OCI-LY7 (cell line): ENCODE results near the gene TRAF3IP1. TPM values are rescaled to one million over a fixed set of nuclear protein-coding genes. Genes with fewer than 3 reads are reported as not detected.

Source experiments
- BruUV-seq: library from RNA; stranded (reverse); fragments of 400-500 nt; replicated peaks from 2 replicates; lab custom pipeline; 2021; lab: Mats Ljungman, UMichigan
- CTCF ChIA-PET: fragments of 300-600 bp; sonication (Branson Sonifier 250); formaldehyde crosslinking; loops from one replicate; lab custom pipeline; 2022; ENCODE audit warnings: antibody characterized with exemption; ENCODE audit not compliant: unreplicated experiment; lab: Charles Lee
- POLR2A ChIA-PET: fragments of 300-600 bp; sonication (Branson Sonifier 250); formaldehyde crosslinking; loops from one replicate; lab custom pipeline; 2022; ENCODE audit warnings: antibody characterized with exemption; lab: Charles Lee
- DNase-seq: peaks from one replicate; pipeline ENCODE4 v3.0.0-alpha.2; 2015; ENCODE audit warnings: low spot score
- H2AFZ ChIP-seq: fragments of 200-600 bp; sonication (generic), shearing (Covaris generic); 2 replicates; pipeline ENCODE4 v1.6.1; 2014; ENCODE audit warnings: mild to moderate bottlenecking, antibody characterized with exemption, low read length, moderate library complexity
- H3K27ac ChIP-seq: fragments of 200-600 bp; sonication (generic); 2 replicates; pipeline ENCODE4 v1.5.1; 2014; ENCODE audit warnings: mixed run types, low read depth, mild to moderate bottlenecking, moderate library complexity, low read length, inconsistent platforms; ENCODE audit not compliant: poor library complexity, severe bottlenecking
- H3K36me3 ChIP-seq: fragments of 200-600 bp; sonication (generic); 2 replicates; pipeline ENCODE4 v1.6.1; 2014; ENCODE audit warnings: mild to moderate bottlenecking, antibody characterized with exemption, low read length, moderate library complexity, mixed read lengths; ENCODE audit not compliant: insufficient read depth
- H3K4me1 ChIP-seq: fragments of 200-600 bp; sonication (generic); 2 replicates; pipeline ENCODE4 v1.5.1; 2014; ENCODE audit warnings: mild to moderate bottlenecking, low read length; ENCODE audit not compliant: insufficient read depth, poor library complexity, severe bottlenecking
- H3K4me2 ChIP-seq: fragments of 200-600 bp; sonication (generic); 2 replicates; pipeline ENCODE4 v1.6.1; 2014; ENCODE audit warnings: mild to moderate bottlenecking, low read length
- H3K4me3 ChIP-seq: fragments of 200-600 bp; sonication (generic); 2 replicates; pipeline ENCODE4 v1.5.1; 2014; ENCODE audit warnings: mild to moderate bottlenecking, low read depth, low read length; ENCODE audit not compliant: poor library complexity, severe bottlenecking
- H3K79me2 ChIP-seq: fragments of 200-600 bp; sonication (generic); 2 replicates; pipeline ENCODE4 v1.6.1; 2016; ENCODE audit warnings: low read depth, mild to moderate bottlenecking, low read length, moderate library complexity, mixed read lengths; ENCODE audit not compliant: insufficient read depth
- H3K9me2 ChIP-seq: fragments of 200-600 bp; sonication (generic); 2 replicates; pipeline ENCODE4 v1.6.1; 2016; ENCODE audit warnings: mild to moderate bottlenecking, low read length, mixed read lengths; ENCODE audit not compliant: insufficient read depth
- H3K9me3 ChIP-seq: fragments of 200-600 bp; sonication (generic); 2 replicates; pipeline ENCODE4 v1.6.1; 2014; ENCODE audit warnings: mild to moderate bottlenecking, mixed run types, low read length, mixed read lengths
- H4K20me1 ChIP-seq: fragments of 200-600 bp; sonication (generic); 2 replicates; pipeline ENCODE4 v1.6.1; 2014; ENCODE audit warnings: mild to moderate bottlenecking, antibody characterized with exemption, low read length, moderate library complexity, mixed read lengths; ENCODE audit not compliant: insufficient read depth
- CTCF ChIP-seq: fragments of 200-600 bp; sonication (generic); conservative IDR thresholded peaks from 2 replicates; pipeline ENCODE4 v1.5.1; 2014; ENCODE audit warnings: mild to moderate bottlenecking, antibody characterized with exemption, low read length, moderate library complexity, mixed read lengths
- EZH2phosphoT487 ChIP-seq: fragments of 200-600 bp; sonication (generic); IDR thresholded peaks from 2 replicates; pipeline ENCODE4 v1.6.1; 2018; ENCODE audit warnings: low read depth, borderline replicate concordance, mild to moderate bottlenecking, mixed run types, antibody characterized with exemption, low read length, moderate library complexity, mixed read lengths
- intact Hi-C: fragments of 100-400 bp; cut with micrococcal nuclease; formaldehyde crosslinking; loops from one replicate; pipeline ENCODE4 v1.10.0; 2022; ENCODE audit not compliant: unreplicated experiment
- small RNA-seq: library from RNA; depleted of rRNA; stranded (forward); fragments of <200 nt; gene quantifications from one replicate; pipeline ENCODE3, GENCODE V24; 2014
- total RNA-seq, 2 experiments: library from RNA; depleted of rRNA in 1 of 2; stranded (reverse); fragments of >200 nt in 1 of 2; shearing (Covaris generic) in 1 of 2; gene quantifications; 2 replicates each; pipeline ENCODE4 v1.2.3, GENCODE V29; 2014 to 2022

TRAF3IP1 gene
- total RNA-seq, 2 experiments from 2014 or later, result 8.2 to 13.8 TPM

GRCh38 chr2:238449909-238450417 lies 129.6 kb downstream of the TRAF3IP1 start:
- no peaks in the 10 kb centered on the region for H3K79me2 ChIP-seq
- ChIA-PET CTCF (no interaction called here), POLR2A (no interaction called here)
- H2AFZ ChIP-seq, result no peak overlapping the region
- H4K20me1 ChIP-seq, result 0 out of 2 replicates have a peak, but pooled peaks cover 4% of the 10 kb centered on the region
- BruUV-seq, result no TSS peak
- H3K4me1 ChIP-seq, result no peaks in the 10 kb centered on the region
- intact Hi-C loops, result no loop called here
- H3K27ac ChIP-seq, result no peak overlapping the region
- no peaks in the 10 kb centered on the region for H3K9me3 ChIP-seq
- peaks cover 82% of the 10 kb centered on the region for H3K36me3 ChIP-seq
- DNase-seq, result no peak
- H3K4me2 ChIP-seq, result no peak overlapping the region
- H3K4me3 ChIP-seq, result no peak overlapping the region
- no peaks in the 10 kb centered on the region for H3K9me2 ChIP-seq
- TF ChIP-seq CTCF, result no peak
- TF ChIP-seq EZH2phosphoT487, result no peak

GRCh38 chr2:238450440-238450861 lies 130.1 kb downstream of the TRAF3IP1 start:
- H3K4me2 ChIP-seq, result no peak overlapping the region
- peaks cover 77% of the 10 kb centered on the region for H3K36me3 ChIP-seq
- CTCF ChIA-PET, result no interaction called here

More at GRCh38 chr2:238450440-238450861, 130.1 kb downstream of the TRAF3IP1 start:
- DNase-seq, result no peak
- Histone ChIP-seq H4K20me1 (0 out of 2 replicates have a peak, but pooled peaks cover 4% of the 10 kb centered on the region), H3K4me3 (no peak overlapping the region), H3K9me3 (no peaks in the 10 kb centered on the region), H3K27ac (no peak overlapping the region), H3K4me1 (no peaks in the 10 kb centered on the region), H2AFZ (no peak overlapping the region), H3K9me2 (no peaks in the 10 kb centered on the region), H3K79me2 (no peaks in the 10 kb centered on the region)
- intact Hi-C loops, result no loop called here
- no peak for TF ChIP-seq CTCF
- no peak for TF ChIP-seq EZH2phosphoT487
- no TSS peak for BruUV-seq
- POLR2A ChIA-PET, result no interaction called here

Small RNA genes within 50 kb of the gene (small RNA-seq; reads per million reads assigned to genes)
- gene RNU6-234P, result not detected

Other genes starting within 250 kb of the TRAF3IP1 start
- gene ESPNL, start 220.2 kb upstream of the TRAF3IP1 start, total RNA-seq (2014; rRNA removed; shearing (Covaris generic)), result 7.6 and 7.7 TPM in 2 replicates
- 3.4 and 5.0 TPM in 2 replicates for gene ESPNL, start 220.2 kb upstream of the TRAF3IP1 start, total RNA-seq (2022)
- 0.03 and 0.09 TPM in 2 replicates for gene KLHL30, start 181.8 kb upstream of the TRAF3IP1 start, total RNA-seq (2014; rRNA removed; shearing (Covaris generic))
- gene KLHL30, start 181.8 kb upstream of the TRAF3IP1 start, total RNA-seq (2022), result 1.7 and 1.9 TPM in 2 replicates
- gene ERFE, start 161.5 kb upstream of the TRAF3IP1 start, total RNA-seq (2014; rRNA removed; shearing (Covaris generic)), result 7.3 and 8.2 TPM in 2 replicates
- gene ERFE, start 161.5 kb upstream of the TRAF3IP1 start, total RNA-seq (2022), result 7.6 and 10.2 TPM in 2 replicates
- gene ILKAP, start 116.8 kb upstream of the TRAF3IP1 start, total RNA-seq (2014; rRNA removed; shearing (Covaris generic)), result 33.1 and 36.7 TPM in 2 replicates
- gene ILKAP, start 116.8 kb upstream of the TRAF3IP1 start, total RNA-seq (2022), result 57.3 and 61.8 TPM in 2 replicates
- gene HES6, start 80.5 kb upstream of the TRAF3IP1 start, total RNA-seq (2014; rRNA removed; shearing (Covaris generic)), result 13.1 and 20.5 TPM in 2 replicates
- 10.9 and 13.8 TPM in 2 replicates for gene HES6, start 80.5 kb upstream of the TRAF3IP1 start, total RNA-seq (2022)
- 8.4 and 9.7 TPM in 2 replicates for gene PER2, start 31.9 kb upstream of the TRAF3IP1 start, total RNA-seq (2014; rRNA removed; shearing (Covaris generic))
- gene PER2, start 31.9 kb upstream of the TRAF3IP1 start, total RNA-seq (2022), result 18.6 and 20.4 TPM in 2 replicates
- gene ASB1, start 106.4 kb downstream of the TRAF3IP1 start, total RNA-seq (2014; rRNA removed; shearing (Covaris generic)), result 18.0 and 19.4 TPM in 2 replicates
- gene ASB1, start 106.4 kb downstream of the TRAF3IP1 start, total RNA-seq (2022), result 37.7 and 49.6 TPM in 2 replicates